GM12872 (cell line): ENCODE data around the gene WNT2B.

Source experiments
- TF ChIP-seq, protein P1 (sequence below): IDR thresholded peaks from 3 replicates; pipeline ENCODE4 v1.5.1; 2011; ENCODE audit warnings: low read depth, mild to moderate bottlenecking, low read length, moderate library complexity; ENCODE audit not compliant: insufficient read depth

The WNT2B gene

DNA sequence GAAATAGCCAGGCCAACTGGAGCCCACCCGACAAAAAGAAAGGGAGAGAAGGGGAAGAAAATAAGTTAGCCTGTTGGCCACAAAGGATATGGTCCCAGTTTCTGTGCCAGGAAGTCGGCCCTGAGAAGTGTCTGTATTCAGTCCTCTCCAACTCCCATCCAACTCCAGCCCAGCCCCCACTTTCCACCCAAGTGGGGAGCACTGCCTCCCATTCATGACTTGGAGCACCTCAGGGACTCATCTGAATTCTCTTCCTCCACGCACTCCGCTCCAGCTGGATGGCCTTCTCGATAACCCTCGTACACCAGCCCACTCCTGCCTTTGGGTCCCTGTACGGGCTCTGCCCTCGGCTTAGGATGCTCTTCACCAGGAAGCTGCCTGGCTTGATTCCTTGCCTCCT lies 2.0 kb upstream of the WNT2B start:
- TF ChIP-seq, protein P1, sequence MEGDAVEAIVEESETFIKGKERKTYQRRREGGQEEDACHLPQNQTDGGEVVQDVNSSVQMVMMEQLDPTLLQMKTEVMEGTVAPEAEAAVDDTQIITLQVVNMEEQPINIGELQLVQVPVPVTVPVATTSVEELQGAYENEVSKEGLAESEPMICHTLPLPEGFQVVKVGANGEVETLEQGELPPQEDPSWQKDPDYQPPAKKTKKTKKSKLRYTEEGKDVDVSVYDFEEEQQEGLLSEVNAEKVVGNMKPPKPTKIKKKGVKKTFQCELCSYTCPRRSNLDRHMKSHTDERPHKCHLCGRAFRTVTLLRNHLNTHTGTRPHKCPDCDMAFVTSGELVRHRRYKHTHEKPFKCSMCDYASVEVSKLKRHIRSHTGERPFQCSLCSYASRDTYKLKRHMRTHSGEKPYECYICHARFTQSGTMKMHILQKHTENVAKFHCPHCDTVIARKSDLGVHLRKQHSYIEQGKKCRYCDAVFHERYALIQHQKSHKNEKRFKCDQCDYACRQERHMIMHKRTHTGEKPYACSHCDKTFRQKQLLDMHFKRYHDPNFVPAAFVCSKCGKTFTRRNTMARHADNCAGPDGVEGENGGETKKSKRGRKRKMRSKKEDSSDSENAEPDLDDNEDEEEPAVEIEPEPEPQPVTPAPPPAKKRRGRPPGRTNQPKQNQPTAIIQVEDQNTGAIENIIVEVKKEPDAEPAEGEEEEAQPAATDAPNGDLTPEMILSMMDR = no peak

DNA sequence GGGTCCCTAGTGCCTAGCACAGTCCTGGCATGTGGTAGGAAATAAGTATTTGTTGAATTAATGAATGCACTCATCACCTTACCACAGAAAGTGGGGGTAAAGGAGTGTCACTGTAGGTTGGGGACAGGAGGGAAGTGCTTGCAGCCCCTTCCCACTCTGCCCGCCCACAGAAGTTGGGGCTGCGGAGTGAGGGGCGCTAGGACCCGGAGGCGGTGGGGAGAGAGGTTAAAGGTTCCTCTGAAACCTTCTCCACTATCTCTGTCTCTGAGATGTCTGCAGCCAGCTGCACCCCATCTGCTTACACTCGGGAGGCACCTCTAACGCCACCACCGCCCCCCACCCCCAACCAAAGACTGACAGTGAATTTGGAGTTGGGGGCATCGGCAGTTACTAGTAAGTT lies 1.4 kb upstream of the WNT2B start:
- TF ChIP-seq, protein P1 = no peak

DNA sequence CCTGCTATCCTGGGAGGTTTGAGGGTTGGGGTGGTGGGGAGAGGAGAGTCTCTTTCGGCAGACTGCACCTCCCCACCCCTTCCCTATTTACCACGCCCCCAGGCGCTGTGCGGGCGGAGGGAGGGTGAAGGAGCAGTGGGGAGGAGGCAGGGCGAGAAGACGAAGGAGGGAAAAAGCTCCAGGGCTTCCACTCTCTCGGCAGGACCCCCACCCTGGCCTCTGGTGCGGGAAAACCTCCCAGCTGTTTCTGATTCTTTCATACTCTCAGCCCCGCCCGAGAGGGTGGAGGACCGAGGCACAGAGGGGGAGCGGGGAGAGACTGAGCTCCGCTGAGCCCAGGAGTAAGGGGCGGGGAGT lies 866 bp upstream of the WNT2B start:
- TF ChIP-seq, protein P1 = no peak

DNA sequence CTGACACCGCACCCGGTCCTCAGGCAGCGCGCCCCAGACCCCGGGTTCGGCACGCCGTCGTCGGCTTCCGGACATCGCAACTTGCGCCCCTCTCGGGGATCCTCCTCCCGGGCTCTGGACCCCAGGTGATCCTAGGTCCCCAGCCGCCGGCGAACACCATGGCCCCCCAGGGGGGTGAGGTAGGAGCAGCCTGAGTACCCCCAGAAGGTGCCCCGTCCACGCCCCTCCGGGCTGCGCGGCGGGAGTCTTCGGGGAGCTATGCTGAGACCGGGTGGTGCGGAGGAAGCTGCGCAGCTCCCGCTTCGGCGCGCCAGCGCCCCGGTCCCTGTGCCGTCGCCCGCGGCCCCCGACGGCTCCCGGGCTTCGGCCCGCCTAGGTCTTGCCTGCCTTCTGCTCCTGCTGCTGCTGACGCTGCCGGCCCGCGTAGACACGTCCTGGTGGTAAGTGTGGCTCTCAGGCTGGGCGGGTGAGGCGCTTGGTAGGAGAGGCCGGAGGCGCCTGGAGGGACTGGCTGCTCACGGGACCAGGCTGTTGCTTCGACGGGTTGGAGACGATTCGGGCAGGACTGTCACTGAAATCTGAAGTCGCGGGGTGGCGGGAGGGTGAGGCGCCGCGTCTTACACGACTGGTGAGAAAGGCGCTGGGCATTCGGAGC lies 367 bp downstream of the WNT2B start:
- TF ChIP-seq, protein P1 = no peak

DNA sequence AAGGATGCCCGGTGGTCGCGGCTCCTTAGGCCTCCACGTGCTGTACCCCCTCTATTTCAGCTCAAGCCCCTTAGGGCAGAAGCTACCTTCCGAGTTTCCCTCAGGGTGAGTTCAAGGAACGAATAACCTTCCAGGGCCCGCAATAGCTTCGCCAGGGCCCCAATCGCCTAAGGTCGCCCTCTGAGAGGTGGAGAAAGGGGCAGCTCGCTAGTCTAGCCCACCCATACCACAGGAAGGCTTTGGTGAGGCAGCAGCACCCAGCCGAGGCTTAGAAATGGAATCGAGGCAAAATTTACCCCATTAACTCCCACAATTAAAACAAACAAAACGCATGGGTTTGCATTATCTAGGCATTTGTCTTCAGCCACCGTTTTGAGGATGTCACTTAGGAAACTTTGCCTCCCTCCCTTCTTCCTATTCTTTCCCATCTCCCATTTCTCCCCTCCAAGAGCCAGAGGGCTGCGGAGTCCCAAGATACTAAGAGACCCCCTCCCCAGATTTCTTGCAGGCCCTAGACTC lies 954 bp downstream of the WNT2B start:
- TF ChIP-seq, protein P1 = no peak

DNA sequence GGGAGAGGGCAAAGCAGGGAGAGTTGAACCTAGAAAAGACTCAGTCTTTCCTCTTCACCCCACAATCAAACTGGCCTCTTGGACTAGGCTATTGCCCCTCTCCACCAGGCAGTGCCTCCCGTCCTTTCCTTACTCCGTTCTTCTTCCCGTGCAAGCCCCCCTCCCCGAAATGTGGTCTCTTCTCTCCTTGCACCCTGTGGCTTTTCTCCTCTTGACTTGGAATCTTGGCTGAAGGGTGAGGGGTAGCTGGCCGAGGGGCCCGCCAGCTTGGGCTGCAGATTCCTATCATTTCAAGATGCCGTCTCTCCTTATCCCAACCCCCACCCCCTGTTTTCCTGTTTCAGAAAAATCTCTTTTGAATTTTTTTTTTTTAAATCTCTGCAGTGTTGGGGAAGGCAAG lies 1.6 kb downstream of the WNT2B start:
- TF ChIP-seq, protein P1 = no peak

DNA sequence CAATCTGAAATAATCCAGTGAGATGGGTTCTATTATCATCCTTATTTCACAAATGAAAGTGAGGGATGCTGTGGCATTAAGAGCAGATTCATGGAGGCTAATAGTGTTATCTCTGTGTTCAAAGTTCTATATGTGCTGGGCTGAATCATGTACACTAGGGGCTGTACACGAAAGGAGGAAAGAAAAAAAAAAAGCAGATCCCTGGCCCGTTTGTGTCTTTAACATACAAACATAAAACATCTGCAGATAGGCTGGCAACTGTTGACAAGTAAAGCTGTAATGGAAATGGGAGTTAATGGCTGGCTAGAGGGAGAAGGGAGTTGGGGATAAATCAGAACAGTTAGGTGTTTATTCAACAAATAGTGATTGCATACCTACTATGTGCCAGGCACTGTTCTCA lies 3.1 kb downstream of the WNT2B start:
- TF ChIP-seq, protein P1 = no peak
